HG03565 (cell line): Measurements from ENCODE around the gene IGFN1.

ENCODE experiments used
- ATAC-seq: cut with Tn5 transposase; IDR thresholded peaks from one replicate; pipeline ENCODE4 v1.9.1; 2021; ENCODE audit warnings: mild to moderate bottlenecking, moderate library complexity; ENCODE audit not compliant: unreplicated experiment

Gene IGFN1

GRCh38 chr1:201190624-201191051 is at the start of gene IGFN1:
Gene IGFN1, plus strand, starts transcription at chr1:201190824. Its CDS starts 2,470 bp downstream, at chr1:201193294.
- ATAC-seq: no peak

GRCh38 chr1:201140941-201141260 is 49.7 kb upstream of the IGFN1 start:
- ATAC-seq: no peak

GRCh38 chr1:201141418-201141817 is 49.2 kb upstream of the IGFN1 start:
- no peak for ATAC-seq

- no peak for ATAC-seq
Observed at GRCh38 chr1:201142011-201142848, 48.4 kb upstream of the IGFN1 start.

- ATAC-seq: no peak
Observed at GRCh38 chr1:201142849-201143725, 47.5 kb upstream of the IGFN1 start.

GRCh38 chr1:201143726-201144635 is 46.6 kb upstream of the IGFN1 start:
- no peak for ATAC-seq

GRCh38 chr1:201144701-201145100 is 45.9 kb upstream of the IGFN1 start:
- ATAC-seq: no peak

- no peak for ATAC-seq
Observed at GRCh38 chr1:201145132-201145531, 45.5 kb upstream of the IGFN1 start.

GRCh38 chr1:201145816-201146215 is 44.8 kb upstream of the IGFN1 start:
- no peak for ATAC-seq

GRCh38 chr1:201146626-201147390 is 43.8 kb upstream of the IGFN1 start:
- ATAC-seq: no peak

GRCh38 chr1:201147396-201148015 is 43.1 kb upstream of the IGFN1 start:
- ATAC-seq: no peak

- no peak for ATAC-seq
Observed at GRCh38 chr1:201149400-201149799, 41.2 kb upstream of the IGFN1 start.

GRCh38 chr1:201153474-201154388 is 36.9 kb upstream of the IGFN1 start:
- ATAC-seq: peak; percentile 24

- peak; percentile 77 for ATAC-seq
Observed at GRCh38 chr1:201154389-201155165, 36.0 kb upstream of the IGFN1 start, which contains the start of gene TMEM9. Gene TMEM9, minus strand, starts transcription at chr1:201154474. Its CDS starts 551 bp downstream, at chr1:201153923.

GRCh38 chr1:201155354-201155753 is 35.3 kb upstream of the IGFN1 start:
- no peak for ATAC-seq

GRCh38 chr1:201156346-201156745 is 34.3 kb upstream of the IGFN1 start:
- ATAC-seq: no peak

GRCh38 chr1:201156819-201157218 is 33.8 kb upstream of the IGFN1 start:
- ATAC-seq: no peak

- ATAC-seq: no peak
Observed at GRCh38 chr1:201157949-201158348, 32.7 kb upstream of the IGFN1 start.
